Panc1 (cell line): Measurements from ENCODE around the gene MAPKAP1.

ENCODE experiments used
- CTCF ChIP-seq: fragments of 450-650 bp; IDR thresholded peaks from 2 replicates; pipeline ENCODE4 v1.5.1; 2017; ENCODE audit warnings: mild to moderate bottlenecking
- SIN3A ChIP-seq: IDR thresholded peaks from 2 replicates; pipeline ENCODE4 v1.6.1; 2012; ENCODE audit warnings: low read depth, mild to moderate bottlenecking, low read length, moderate library complexity, borderline replicate concordance; ENCODE audit not compliant: insufficient read depth

GRCh38 chr9:125687163-125687863, 19.7 kb downstream of the MAPKAP1 start:
- no peak for TF ChIP-seq CTCF
- no peak for TF ChIP-seq SIN3A
